ENCODE data around the gene TRAM2.
"Not testable (repeated sequence)": the region's sequence is repeated elsewhere in the genome, so short reads cannot be mapped to it uniquely, and the experiment has no call there.

Gene TRAM2

DNA sequence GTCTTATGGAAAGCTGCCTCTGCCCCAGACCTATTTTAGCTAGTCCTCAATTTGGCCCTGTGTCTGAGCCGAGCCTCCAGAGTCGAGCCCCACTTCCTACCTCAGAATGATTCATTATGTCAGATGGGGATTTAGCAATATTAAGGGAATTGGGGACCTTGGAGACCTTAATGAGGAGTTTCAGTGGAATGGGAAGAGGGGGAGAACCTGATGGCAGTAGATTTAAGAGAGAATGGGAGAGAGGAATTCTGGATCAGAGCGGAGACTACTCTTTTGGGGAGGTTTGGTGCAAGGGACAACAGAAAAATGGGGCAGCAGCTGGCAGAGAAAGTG lies 93.2 kb downstream of the TRAM2 start:
- no peak for DNase-seq (ENCODE audit: low spot score)

DNA sequence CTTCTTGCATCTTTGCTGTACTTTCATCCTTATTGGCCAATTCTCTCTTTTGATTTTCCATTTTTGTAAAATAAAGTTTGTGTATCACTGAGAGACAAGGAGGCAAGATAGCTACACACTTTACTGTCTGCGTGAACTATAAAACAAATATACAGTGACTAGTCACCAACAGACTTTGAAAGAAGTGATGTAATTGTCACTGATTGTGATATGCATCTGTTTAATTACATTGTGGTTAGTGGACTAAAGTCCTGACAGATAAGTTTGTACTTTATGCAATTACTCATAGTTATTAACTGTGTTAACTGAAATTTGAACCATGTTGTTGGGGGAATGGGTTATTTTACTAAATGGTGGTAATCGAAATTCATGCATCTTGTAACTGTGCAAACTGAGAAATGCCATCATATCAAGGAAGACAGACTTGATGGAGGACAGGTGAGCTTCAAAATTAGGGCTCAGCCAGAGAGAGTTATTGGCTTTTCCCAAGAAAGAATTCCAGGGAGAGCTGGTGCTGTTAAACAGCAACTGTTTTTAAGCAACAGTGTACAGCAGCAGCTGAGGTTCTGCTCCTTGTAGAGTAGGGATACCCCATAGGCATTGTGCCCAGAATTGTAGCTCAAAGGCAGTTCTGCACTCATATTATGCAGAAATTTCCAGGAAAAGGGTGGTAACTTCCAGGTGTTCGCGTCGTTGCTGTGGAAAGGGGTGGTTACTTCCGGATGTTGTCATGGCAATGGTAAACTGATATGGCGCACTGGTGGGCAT lies 93.8 kb downstream of the TRAM2 start:
- DNase-seq (ENCODE audit: low spot score) = no peak

DNA sequence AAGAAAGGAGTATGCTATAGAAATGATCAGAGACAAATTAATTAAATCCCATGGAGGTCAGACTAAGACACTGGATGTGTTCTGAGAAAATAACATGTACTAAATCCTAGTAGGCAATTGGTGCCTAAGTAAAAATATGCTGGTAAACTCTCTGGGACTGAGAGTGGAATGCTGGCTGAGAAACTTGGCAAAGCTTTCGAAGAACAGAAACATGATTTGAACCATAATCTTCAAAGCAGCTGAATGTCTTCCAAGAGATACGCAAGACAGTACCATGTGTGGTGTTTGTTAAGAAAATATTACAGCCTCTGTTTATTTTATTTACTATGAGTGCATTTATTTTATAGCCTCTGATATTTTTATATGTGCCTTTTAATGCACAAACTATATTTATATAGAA lies 101.6 kb downstream of the TRAM2 start:
- no peak for DNase-seq (ENCODE audit: low spot score)

DNA sequence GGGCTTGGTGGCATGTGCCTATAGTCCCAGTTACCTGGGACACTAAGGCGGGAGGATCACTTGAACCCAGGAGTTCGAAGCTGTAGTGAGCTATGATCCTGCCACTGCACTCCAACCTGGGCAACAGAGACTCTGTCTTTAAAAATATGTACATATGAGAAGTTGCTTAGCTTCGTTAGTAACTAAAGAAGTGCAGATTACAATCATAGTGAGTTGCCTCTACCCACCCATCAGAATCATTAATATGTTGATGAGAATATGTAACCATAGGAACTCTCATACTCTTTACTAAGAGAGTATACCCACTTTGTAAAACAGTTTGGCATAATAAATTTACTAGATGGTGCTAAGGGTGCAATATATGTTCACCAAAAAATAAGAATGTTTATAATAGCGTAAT lies 102.7 kb downstream of the TRAM2 start:
- DNase-seq (ENCODE audit: low spot score) = no peak

DNA sequence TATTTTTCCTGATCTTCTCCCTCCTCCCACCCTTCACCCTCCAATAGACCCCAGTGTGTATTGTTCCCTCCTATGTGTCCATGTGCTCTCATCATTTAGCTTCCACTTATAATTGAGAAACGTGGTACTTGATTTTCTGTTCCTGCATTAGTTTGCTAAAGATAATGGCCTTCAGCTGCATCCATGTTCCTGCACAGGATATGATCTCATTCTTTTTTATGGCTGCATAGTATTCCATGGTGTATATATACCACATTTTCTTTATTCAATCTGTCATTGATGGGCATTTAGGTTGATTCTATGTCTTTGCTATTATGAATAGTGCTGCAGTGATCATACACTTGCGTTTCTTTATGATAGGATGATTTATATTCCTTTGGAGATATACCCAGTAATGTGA lies 115.7 kb downstream of the TRAM2 start:
- not testable (repeated sequence) for DNase-seq (ENCODE audit: low spot score)

DNA sequence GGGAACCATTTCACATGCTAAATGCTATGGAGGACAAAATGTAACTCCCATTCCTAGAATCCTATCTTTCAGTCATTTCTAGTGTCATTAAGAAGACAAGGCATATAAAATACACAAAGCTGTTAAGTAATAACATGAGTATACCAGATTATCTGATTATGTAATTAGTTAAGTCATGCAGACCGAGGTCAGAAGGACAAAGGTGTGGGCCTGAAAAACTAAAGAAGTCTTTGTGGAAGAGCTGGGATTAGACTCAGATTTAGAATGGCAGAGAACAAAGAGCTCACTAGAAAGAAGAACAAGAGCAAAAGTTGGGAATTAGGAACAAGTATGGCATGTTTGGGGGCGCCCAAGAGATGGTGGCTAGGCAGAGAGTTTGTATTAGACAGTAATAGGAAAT lies 119.8 kb downstream of the TRAM2 start:
- peak; percentile 1 for DNase-seq (ENCODE audit: low spot score)

DNA sequence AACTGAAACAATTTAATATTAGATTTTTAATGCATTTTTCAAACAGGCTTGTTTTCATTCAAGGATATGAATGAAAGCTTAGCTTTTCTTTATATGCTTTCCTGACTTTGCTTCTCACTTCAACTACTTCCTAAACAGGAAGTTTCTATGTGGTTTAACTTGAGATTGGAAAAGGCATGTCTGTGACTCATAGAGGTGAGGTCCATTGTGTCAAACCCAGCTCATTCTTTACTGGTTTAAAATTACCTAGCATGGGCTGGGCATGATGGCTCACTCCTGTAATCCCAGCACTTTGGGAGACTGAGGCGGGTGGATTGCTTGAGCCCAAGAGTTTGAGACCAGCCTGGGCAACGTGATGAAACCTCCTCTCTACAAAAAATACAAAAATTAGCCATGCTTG lies 122.3 kb downstream of the TRAM2 start:
- no peak for DNase-seq (ENCODE audit: low spot score)

All from HuH-7 (cell line).